Stimulated activated CD8-positive, alpha-beta memory T cell treated with anti-CD3 and anti-CD28 coated beads, Interleukin-7, amount 100 ng/mL, for 48 hours (primary cell): ENCODE results near the gene PPP2R3A.
"Not testable (repeated sequence)": the region's sequence is repeated elsewhere in the genome, so short reads cannot be mapped to it uniquely, and the experiment has no call there.

ENCODE experiments used
- DNase-seq, 2 donors: peaks; one replicate each; pipeline ENCODE4 v3.0.0-alpha.2; 2020; ENCODE audit warnings: low read depth in 1 of 2; ENCODE audit errors: extremely low read depth in 1 of 2

The PPP2R3A gene

GRCh38 chr3:136078421-136079364 is 113.2 kb downstream of the PPP2R3A start:
- DNase-seq: no peak

- DNase-seq: not testable (repeated sequence)
These were observed 118.3 kb downstream of the PPP2R3A start for GRCh38 chr3:136083641-136084382.

- DNase-seq: not testable (repeated sequence)
These were observed 119.5 kb downstream of the PPP2R3A start for GRCh38 chr3:136085067-136085466.

GRCh38 chr3:136093771-136094170 is 128.2 kb downstream of the PPP2R3A start:
- no peak for DNase-seq

GRCh38 chr3:136105044-136105443 is 139.5 kb downstream of the PPP2R3A start:
- no peak for DNase-seq

- no peak for DNase-seq
These were observed 140.6 kb downstream of the PPP2R3A start for GRCh38 chr3:136106101-136106500.

- DNase-seq: no peak
These were observed 144.0 kb downstream of the PPP2R3A start for GRCh38 chr3:136109499-136109898.

- no peak for DNase-seq
These were observed 145.0 kb downstream of the PPP2R3A start for GRCh38 chr3:136110481-136110880.

- no peak for DNase-seq
These were observed 148.9 kb downstream of the PPP2R3A start for GRCh38 chr3:136114421-136114820.

GRCh38 chr3:136119332-136119731 is 153.8 kb downstream of the PPP2R3A start:
- DNase-seq: not testable (repeated sequence)

- DNase-seq: not testable (repeated sequence)
These were observed 154.3 kb downstream of the PPP2R3A start for GRCh38 chr3:136119783-136120182.

- DNase-seq: no peak
These were observed 155.1 kb downstream of the PPP2R3A start for GRCh38 chr3:136120373-136121348.

GRCh38 chr3:136122006-136122405 is 156.5 kb downstream of the PPP2R3A start:
- DNase-seq: no peak

- DNase-seq: not testable (repeated sequence)
These were observed 166.1 kb downstream of the PPP2R3A start for GRCh38 chr3:136131647-136132046.

- DNase-seq: no peak
These were observed 168.6 kb downstream of the PPP2R3A start for GRCh38 chr3:136134091-136134490.

- no peak for DNase-seq
These were observed 169.7 kb downstream of the PPP2R3A start for GRCh38 chr3:136135039-136135802.

- DNase-seq: no peak
These were observed 170.9 kb downstream of the PPP2R3A start for GRCh38 chr3:136136454-136136853.

GRCh38 chr3:136141291-136141785 is 175.8 kb downstream of the PPP2R3A start:
- DNase-seq: no peak

- no peak for DNase-seq
These were observed 176.4 kb downstream of the PPP2R3A start for GRCh38 chr3:136141891-136142290.

- DNase-seq: no peak
These were observed 177.1 kb downstream of the PPP2R3A start for GRCh38 chr3:136142592-136142991.
